Measurements from ENCODE around the gene PDE6A.
"Not testable (repeated sequence)": the region's sequence is repeated elsewhere in the genome, so short reads cannot be mapped to it uniquely, and the experiment has no call there.

The PDE6A gene

DNA sequence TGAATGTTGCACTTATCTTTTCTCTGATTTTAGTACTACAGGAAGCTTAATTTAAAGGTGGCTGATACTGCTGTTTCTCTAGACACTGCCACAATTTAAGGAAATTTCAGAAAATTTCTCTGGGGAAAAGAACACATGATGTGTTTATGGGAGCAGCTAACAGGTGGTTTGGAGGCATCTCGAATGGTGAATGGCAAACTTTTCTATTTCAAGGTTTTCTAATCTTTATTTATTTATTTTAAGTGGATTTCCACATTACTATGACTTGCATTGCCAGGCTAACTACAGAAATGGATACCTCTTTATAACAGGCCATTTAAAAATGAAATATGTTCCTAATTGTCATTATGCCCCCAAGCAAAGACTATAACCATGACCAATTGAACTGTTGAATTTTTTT lies 50.4 kb downstream of the PDE6A start:
- DNase-seq (ENCODE audit: low read depth) = no peak

DNA sequence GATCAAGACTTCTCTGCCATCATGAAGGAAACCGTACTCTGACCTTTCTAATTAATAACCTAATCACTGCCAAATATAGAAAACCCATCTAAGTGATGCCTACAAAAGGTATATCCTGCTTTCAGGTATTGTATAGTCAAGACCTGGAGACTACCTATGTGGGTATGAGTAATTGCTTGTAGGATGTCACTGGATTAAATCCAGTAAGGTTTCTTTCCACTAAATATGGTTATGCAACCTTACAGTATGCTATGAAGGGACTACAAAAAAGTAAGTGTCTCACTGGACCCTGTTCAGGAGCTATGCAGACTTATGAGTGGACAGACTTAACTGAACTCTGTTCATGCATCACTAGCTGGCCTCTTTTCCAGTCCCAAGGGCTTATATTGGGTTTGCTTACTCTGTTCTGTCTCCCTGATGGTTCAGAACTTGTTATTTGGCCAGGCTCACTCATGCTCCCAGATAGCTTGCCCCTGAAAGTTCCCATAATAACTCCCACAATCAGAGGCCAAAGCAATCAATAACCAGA lies 51.1 kb downstream of the PDE6A start:
- DNase-seq (ENCODE audit: low read depth) = no peak

DNA sequence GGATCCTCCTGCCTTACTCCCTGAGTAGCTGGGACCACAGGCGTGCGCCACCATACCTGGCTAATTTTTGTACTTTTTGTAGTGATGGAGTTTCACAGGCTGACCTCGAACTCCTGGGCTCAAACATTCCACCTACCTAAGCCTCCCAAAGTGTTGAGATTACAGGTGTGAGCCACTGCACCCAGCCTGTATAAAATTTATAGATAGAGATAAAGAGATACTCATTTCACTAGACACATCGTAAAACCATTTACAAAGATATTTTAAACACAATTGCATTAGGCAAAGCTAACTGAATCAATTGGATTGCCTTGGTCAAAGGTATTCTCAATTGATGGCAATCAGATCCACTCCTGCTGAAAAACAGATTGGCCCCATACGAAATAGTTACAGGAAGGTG lies 52.0 kb downstream of the PDE6A start:
- no peak for DNase-seq (ENCODE audit: low read depth)

DNA sequence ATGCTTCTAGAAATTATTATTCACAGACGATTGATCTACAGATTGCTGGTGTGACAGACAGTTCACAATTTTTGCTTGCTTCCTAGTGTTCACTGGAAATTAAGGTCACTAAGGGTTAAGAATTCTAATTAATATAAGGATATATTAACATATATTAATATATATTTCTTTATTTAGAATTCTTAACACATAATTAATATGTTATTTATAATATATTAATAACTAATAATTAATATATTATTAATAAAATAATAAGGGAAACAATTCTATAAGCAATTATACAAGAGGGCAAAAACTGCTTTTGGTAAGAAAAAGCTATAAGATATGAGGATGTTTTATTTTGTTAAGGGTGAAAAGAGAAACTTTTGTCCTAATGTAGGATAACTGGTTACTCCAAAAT lies 56.3 kb downstream of the PDE6A start:
- DNase-seq (ENCODE audit: low read depth) = no peak

DNA sequence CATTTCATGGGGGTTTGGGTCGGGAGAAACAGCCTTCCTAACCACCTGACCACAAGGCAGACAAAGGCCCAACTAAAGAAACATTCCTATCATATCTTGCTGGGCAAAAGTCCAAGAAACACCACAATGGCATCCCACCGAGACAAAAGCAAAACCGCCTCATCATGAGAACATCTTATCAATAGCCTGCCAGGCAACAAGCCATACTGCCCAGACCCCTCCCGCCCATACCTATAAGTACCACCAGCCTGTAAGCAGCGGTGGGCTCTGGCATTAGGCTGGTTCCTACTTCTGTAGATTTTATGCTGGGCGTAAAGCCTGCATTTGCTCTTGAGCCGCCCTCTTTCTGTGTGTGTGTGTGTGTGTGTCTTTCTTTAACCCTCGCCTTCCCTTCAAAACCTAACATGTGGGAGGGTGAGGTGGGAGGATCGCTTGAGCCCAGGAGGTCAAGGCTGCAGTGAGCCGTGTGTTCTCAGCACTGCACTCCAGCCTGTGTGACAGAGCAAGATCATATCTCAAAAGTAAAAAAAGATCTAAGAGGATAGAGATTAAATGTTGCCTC lies 56.9 kb downstream of the PDE6A start:
- peak; percentile 91 for DNase-seq (ENCODE audit: low read depth)

DNA sequence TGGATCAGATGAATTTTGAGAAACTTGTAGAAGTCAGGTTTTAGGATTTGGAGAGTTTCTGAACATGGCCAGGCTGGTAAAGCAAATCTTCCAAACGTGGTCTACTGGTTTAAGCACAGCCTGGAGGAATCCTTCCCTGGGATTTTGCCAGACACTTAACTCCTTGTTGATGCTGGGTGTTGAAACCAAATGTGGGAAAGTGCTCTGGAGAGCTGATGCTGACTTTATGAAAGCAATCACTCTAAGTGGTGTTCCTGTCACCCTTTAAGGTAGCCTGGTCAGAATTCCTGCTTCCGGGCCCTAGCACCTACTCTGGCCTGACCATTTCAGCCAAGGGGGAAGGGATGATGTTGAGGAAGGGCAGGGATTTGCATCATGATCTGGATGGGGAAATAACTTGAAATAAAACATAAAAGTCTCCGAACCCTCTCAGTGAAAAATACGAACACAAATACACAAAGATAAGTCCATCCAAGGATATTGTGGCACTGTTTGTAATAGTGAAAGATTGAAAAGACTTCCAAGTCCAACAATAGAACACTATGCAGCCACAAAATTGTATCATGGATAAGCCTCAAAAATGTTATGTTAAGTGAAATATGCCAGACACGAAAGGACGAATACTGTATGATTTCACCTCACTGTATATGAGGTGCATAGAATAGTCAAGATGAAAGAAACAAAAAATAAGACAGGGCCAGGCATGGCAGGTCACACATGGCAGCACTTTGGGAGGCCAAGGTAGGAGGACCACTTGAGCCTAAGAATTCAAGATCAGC lies 57.7 kb downstream of the PDE6A start:
- no peak for DNase-seq (ENCODE audit: low read depth)

DNA sequence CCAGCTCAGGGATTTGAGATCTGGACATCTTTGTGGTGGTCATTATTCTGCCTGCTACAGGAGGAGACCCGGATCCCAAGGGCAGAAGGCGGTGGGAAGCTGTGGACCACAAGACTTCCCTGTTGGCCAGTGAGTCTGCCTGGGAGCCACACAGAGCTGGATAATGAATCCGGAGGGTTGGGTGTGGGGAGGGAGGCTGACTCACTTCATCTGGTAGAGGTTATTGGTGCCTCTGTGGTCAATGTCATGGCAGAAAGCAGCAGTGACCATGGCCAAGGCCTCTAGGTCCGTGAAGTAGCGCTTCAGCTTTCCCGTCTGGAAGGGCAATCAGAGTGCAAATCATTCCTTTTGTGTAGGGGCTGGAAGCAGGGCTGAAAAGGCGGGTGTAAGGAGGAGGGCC lies 58.5 kb downstream of the PDE6A start:
- no peak for DNase-seq (ENCODE audit: low read depth)

DNA sequence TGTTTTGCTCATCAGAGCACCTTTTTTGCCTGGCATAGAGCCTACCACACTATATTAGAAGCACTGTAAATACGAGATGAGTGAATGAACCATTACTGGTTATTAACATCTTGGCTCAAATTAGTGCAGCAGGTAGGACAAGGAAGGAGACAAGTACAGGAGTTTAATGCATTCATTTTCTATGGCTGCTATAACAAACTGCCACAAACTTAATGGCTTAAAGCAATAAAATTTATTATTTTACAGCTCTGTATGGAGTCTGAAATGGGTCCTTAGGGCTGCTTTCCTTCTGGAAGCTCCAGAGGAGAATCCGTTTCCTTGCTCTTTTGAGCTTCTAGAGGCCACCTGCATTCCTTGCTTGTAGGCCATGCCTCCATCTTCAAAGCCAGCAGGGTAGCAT lies 59.1 kb downstream of the PDE6A start:
- DNase-seq (ENCODE audit: low read depth) = no peak

DNA sequence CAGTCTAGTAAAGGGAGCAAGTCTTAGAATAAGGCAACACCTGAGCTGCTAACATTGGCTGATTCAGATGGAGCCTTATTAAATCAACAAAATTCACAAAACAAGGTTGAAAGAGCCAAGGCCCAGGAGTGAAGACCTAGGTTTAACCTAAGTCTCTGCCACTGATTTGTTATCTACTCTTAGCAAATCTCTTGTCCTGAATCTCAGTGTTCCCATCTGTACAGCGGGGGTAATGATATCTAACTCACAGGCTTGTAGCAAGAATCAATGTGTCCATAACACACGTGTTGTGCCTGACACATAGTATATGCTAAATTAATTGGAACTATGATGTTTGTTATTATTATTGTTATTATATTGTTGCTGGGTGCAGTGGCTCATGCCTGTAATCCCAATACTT lies 61.0 kb downstream of the PDE6A start:
- DNase-seq (ENCODE audit: low read depth) = no peak

DNA sequence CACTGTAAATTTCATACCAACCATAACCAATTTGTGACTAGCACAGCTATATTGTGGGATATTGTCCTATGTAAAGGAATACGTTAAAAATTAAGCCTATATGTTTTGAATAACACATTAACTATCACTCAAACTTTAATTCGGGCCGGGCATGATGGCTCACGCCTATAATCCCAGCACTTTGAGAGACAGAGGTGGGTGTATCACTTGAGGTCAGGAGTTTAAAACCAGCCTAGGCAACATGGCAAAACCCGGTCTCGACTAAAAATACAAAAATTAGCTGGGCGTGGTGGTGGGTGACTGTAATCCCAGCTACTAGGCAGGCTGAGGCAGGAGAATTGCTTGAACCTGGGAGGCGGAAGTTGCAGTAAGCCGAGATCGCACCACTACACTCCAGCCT lies 62.0 kb downstream of the PDE6A start:
- DNase-seq (ENCODE audit: low read depth) = not testable (repeated sequence)

DNA sequence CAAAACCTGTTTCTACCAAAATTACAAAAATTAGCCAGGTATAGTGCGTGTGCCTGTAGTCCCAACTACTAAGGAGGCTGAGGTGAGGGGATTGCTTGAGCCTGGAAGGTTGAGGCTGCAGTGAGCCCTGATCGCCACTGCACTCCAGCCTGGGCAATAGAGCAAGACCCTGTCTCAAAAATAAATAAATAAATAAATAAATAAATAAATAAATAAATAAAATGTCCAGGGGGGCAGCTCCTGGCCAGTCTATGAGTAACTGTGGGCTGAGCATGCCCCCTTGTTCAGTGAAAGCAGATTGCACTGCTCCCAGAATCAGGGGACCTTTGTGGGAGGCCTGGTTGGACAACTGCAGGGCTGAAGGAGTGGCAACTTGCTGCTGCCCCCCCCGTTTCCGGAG lies 62.7 kb downstream of the PDE6A start:
- no peak for DNase-seq (ENCODE audit: low read depth)

DNA sequence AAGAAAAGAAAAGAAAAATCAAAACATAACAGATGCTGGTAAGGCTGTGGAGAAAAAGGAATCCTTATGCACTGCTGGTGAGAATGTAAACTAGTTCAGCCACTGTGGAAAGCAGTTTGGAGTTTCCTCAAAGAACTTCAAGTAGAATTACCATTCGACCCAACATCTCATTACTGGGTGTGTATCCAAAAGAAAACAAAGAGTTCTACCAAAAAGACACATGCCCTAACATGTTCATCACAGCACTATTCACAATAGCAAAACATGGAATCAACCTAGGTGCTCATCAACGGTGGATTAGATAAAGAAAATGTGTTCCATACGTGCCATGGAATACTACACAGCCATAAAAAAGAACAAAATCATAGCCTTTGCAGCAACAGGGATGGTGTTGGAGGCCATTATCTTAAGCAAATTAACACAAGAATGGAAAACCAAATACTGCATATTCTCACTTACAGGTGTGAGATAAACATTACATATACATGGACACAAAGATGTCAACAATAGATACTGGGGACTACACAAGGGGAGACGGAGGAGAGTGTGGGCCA lies 63.4 kb downstream of the PDE6A start:
- no peak for DNase-seq (ENCODE audit: low read depth)

DNA sequence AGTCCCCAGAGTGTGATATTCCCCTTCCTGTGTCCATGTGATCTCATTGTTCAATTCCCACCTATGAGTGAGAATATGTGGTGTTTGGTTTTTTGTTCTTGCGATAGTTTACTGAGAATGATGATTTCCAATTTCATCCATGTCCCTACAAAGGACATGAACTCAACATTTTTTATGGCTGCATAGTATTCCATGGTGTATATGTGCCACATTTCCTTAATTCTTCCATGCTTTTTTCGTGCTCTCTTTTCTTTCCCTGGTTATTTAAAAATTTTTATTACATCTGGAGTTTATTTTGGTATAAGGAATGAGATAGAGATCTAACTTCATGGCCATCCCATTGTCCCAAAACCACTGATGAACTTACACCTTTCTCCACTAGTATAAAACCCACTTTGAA lies 65.0 kb downstream of the PDE6A start:
- DNase-seq (ENCODE audit: low read depth) = not testable (repeated sequence)

DNA sequence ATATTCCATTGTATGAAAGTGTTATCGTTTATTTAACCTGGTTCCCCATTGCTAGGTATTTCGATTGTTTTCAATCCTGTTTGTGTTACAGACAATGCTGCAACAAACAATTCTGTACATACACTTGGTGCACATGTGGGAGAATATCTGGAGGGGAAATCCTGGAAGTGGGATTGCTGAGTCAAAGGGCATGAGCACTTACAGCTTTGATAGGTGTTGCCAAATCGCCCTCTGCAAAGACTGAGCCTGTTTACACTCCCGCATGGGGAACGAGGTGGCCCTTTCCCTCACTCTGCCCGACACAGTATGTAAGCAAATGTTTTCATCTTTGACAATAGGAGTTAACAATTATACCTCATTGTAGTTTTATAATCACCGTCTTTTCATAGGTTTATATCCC lies 66.2 kb downstream of the PDE6A start:
- DNase-seq (ENCODE audit: low read depth) = no peak

DNA sequence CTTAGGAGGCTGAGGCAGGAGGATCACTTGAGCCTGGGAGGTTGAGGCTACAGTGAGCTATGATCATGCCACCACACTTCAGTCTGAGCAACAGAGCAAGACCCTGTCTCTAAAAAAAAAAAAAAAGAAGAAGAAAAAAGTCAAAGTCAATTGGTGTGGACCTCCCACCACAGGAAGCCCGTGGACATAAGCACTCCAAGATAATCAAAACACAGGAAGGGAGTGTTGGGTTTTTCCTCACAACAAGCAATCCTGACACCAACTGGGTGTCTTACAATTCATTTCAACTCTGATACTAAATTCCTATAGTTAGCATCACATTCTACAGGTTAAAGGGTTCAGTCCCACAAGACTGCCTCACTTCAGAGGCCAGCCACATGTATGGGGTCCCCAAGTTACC lies 70.7 kb downstream of the PDE6A start:
- no peak for DNase-seq (ENCODE audit: low read depth)

DNA sequence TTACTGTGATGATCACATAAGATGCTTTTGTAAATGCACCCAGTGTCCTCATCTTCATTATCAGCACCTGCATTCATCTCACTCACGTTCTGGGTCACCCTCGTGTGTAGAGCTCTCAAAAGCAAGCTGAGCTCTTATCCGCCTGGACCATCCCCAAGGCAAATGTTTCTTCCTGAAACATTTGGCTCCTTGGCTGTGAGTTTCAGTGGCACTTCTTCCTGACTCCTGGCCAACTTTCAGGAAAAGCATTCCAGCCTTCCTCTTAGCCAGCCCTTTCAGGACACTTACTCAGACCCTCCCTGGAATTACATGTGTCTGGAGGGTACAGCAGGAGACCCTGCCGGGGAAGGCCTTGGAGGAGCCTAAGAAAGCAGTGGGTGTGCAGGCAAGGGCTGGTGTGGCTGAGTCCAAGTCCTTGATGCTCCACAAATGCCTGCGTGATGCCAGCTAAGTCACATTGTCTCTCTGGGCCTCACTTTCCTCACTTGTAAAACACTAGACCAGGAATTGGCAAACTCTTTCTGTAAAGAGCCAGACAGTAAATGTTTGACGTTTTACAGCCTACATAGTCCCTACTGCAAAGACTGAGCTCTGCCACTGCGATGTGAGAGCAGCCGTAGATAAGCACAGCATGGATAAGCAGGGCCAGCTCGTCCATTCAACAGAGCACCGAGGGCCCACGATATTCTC lies 72.1 kb downstream of the PDE6A start:
- DNase-seq (ENCODE audit: low read depth) = no peak

DNA sequence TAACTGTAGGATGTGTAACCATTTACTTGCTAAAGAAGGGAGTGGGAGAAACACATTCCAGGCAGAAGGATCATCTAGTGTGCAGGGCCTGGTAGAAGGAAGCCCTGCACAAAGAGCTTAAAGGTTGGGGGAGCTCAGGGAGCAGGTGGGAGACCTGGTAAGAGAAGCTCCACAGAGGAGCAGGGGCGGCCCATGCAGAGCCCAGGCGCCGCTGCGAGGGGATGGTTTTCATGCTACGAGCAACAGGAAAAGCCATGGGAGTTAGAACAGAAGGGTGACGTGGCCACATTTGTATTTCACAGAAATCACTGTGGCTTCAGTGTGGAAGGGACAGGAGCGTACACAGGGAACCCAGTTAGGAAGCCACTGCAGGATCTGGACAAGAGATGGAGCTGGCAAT lies 73.1 kb downstream of the PDE6A start:
- no peak for DNase-seq (ENCODE audit: low read depth)

DNA sequence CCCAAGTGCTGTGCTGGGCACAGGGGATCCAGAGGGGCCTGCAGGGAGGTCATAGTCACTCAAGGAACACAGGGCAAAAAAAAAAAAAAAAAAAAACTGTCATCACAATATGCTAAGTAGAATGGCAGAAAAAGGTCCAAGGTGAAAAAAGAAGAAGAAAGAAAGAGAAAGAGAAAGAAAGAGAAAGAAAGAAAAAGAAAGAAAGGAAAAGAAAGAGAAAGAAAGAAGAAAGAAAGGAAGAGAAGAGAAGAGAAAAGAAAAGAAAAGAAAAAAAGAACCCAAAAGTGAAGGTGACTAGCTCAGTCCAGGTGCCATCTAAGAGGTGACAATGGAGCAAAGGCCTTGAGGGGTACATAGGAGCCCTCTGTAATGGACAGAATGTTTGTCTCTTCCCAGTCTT lies 73.9 kb downstream of the PDE6A start:
- DNase-seq (ENCODE audit: low read depth) = no peak

DNA sequence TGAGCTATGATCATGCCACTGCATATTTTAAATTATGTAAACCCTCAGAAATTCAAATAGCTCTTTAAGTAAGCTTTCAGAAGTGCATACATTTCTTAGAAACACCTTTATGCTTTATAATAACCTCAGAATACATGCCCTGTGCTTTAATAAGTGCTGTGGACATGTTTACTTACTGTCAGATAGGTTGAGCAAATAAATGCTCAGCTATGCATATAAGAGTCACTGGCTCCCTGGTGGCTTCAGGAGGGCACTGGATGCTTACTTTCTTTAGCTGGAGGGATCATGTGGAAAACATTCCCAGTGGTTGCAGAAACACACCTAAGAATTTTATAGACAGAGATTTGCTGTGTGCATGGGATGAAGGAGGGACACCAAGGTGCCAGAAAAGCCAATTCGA lies 74.4 kb downstream of the PDE6A start:
- DNase-seq (ENCODE audit: low read depth) = no peak

DNA sequence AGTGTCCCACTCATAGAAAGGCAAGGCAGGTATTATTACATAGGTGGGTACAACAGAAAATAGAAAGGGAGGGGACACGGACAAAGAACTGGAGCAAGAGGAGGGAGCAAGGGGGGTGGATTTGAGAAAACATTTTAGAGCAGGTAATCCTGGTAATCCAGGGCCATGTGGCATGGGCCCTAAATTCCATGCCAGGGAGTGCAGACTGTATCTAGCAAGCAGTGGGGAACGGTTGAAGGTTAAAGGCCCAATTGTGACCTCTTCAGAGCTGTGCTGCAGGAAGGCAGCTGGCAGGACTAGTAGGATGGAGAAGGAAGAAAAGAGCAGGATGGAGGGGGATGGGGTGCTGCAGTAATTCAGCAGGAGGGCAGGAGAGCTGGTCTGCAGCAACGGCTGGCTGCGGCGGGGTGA lies 75.2 kb downstream of the PDE6A start:
- DNase-seq (ENCODE audit: low read depth) = no peak

DNA sequence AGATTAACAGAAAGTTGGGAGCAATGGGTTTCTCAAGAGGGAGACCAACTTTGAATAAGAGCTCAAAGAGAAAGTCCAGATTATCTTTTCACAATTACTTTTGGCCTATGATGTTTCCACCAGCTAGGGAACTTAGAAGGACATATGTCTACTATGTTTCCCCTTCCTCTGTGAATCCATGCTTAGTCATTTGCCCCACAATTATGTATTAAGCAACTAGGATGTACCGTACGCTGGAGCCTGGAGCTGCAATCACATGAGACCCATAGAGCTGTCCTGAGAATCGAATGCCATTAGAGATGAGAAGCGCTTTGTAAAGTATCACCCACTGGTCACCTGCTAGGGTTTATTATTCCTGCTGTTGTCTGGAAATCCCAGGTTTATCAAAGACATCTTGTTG lies 78.8 kb downstream of the PDE6A start:
- DNase-seq (ENCODE audit: low read depth) = no peak

DNA sequence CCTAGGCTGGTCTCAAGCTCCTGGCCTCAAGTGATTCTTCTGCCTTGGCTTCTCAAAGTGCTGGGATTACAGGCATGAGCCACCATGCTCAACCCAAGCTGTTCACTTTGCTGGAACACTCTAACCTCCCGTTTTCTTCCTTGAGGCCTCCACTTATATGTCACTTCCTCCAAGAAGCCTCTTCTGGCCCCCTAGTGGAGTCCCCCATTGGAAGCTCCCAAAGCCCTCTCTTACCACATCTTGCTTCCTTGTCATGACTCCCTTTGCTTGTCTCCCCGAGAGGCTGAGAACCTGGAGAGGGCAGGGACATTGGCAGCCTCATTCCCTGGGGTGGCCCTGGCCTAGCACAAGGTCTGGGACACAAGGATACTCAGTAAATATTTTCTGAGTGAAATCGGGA lies 80.8 kb downstream of the PDE6A start:
- DNase-seq (ENCODE audit: low read depth) = no peak

DNA sequence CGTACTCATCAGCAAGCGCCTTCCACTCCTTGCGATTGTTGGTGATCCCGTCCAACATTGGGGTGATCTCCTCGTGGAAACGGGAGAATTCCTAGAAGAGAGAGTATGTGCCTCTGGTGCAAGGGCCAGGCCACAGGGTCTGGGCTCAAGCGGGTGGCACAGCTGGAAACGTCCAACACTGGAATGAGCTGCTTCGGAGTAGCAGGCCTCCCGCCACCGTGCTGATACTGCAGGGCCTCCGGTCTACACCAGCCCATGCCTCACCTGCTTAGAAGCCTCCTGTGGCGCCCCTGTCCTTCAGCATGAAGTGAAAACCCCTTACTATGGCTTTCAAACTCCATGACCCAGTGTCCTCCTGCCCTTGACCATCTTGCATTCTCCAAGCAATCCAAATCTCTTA lies 81.4 kb downstream of the PDE6A start:
- no peak for DNase-seq (ENCODE audit: low read depth)

Data from non-pigmented ciliary epithelial cell (primary cell).